Chondrocyte (in vitro differentiated cells): Measurements from ENCODE around the gene ADARB2. TPM values are rescaled to one million over a fixed set of nuclear protein-coding genes. Genes with fewer than 3 reads are reported as not detected.

Source experiments
- DNase-seq: peaks from one replicate; pipeline ENCODE4 v3.0.0; 2021; ENCODE audit warnings: mixed read lengths, low spot score
- H3K27ac Mint-ChIP-seq: one replicate; pipeline ENCODE4 v1.8.0; 2021; ENCODE audit warnings: mild to moderate bottlenecking, moderate library complexity, mixed read lengths; ENCODE audit not compliant: unreplicated experiment
- H3K27me3 Mint-ChIP-seq: 2 replicates; pipeline ENCODE4 v1.8.0; 2021; ENCODE audit warnings: low read depth, mixed read lengths
- H3K36me3 Mint-ChIP-seq: 2 replicates; pipeline ENCODE4 v1.8.0; 2021; ENCODE audit warnings: low read depth, mixed read lengths
- H3K4me1 Mint-ChIP-seq: 2 replicates; pipeline ENCODE4 v1.8.0; 2021; ENCODE audit warnings: low read depth, mild to moderate bottlenecking, mixed read lengths
- H3K4me3 Mint-ChIP-seq: one replicate; pipeline ENCODE4 v1.8.0; 2021; ENCODE audit warnings: mild to moderate bottlenecking, moderate library complexity, mixed read lengths; ENCODE audit not compliant: unreplicated experiment
- H3K9me3 Mint-ChIP-seq: 2 replicates; pipeline ENCODE4 v1.8.0; 2021; ENCODE audit warnings: low read depth, mixed read lengths
- total RNA-seq: library from RNA; stranded (reverse); gene quantifications from 3 replicates; pipeline ENCODE4 v1.2.1, GENCODE V29; 2021
- TF ChIP-seq, protein P1 (sequence below): fragments of 200-600 bp; sonication (generic); IDR thresholded peaks from 2 replicates; pipeline ENCODE4 v1.5.0; 2021; ENCODE audit warnings: antibody characterized with exemption, mild to moderate bottlenecking, moderate library complexity

Gene ADARB2
- total RNA-seq, 1 donor from 2014 or later: 3.3 TPM

DNA sequence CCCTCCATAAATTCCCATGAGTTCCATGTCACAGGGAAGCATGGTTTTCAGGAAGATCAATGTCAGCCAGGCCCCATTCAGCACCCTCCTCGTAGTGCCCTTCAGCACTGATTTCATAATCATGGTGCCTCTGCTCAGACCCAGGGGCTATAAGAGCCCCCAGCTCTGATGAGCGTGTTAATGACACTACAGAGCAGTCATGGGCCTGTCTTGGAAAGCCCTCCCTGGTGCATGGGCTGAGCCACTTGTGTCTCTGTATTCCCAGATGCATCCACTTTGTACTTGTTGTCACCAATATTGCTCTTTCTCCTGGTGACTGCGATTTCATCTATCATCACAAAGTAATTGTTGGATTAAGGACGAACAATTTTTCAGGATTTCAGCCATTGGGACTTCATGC, 154.6 kb downstream of the ADARB2 start:
- Mint-ChIP-seq H3K27me3 (peaks cover 6% of the 10 kb centered on the region), H3K27ac (no peak overlapping the region), H3K36me3 (peaks cover 2% of the 10 kb centered on the region), H3K9me3 (peaks cover 4% of the 10 kb centered on the region), H3K4me3 (no peak overlapping the region), H3K4me1 (peaks cover 5% of the 10 kb centered on the region)
- TF ChIP-seq, protein P1, sequence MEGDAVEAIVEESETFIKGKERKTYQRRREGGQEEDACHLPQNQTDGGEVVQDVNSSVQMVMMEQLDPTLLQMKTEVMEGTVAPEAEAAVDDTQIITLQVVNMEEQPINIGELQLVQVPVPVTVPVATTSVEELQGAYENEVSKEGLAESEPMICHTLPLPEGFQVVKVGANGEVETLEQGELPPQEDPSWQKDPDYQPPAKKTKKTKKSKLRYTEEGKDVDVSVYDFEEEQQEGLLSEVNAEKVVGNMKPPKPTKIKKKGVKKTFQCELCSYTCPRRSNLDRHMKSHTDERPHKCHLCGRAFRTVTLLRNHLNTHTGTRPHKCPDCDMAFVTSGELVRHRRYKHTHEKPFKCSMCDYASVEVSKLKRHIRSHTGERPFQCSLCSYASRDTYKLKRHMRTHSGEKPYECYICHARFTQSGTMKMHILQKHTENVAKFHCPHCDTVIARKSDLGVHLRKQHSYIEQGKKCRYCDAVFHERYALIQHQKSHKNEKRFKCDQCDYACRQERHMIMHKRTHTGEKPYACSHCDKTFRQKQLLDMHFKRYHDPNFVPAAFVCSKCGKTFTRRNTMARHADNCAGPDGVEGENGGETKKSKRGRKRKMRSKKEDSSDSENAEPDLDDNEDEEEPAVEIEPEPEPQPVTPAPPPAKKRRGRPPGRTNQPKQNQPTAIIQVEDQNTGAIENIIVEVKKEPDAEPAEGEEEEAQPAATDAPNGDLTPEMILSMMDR: no peak
- no peak for DNase-seq

DNA sequence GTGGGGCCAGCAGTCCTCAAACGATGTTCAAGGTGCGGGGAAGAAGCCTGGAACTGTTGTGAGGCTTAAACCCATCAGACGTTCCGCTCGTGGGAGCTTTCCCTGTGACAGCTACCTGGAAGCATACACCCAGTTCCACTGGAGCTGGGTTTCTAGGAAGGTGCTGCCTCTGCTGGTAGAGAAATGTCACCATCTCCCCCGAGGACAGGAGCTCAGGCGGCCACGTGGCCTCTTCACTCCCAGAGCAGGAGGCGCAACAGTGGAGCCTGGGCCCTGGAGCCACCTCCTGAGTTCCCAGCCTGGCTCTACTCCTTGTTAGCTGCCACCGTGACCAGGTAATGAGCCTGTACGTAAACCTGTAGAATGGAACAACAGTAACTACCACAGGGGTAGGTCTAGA, 156.1 kb downstream of the ADARB2 start:
- Mint-ChIP-seq H3K4me1 (peaks cover 5% of the 10 kb centered on the region), H3K36me3 (peaks cover 2% of the 10 kb centered on the region), H3K27ac (no peak overlapping the region), H3K4me3 (no peak overlapping the region), H3K9me3 (no peaks in the 10 kb centered on the region), H3K27me3 (peaks cover 6% of the 10 kb centered on the region)
- DNase-seq: no peak
- TF ChIP-seq, protein P1: no peak

DNA sequence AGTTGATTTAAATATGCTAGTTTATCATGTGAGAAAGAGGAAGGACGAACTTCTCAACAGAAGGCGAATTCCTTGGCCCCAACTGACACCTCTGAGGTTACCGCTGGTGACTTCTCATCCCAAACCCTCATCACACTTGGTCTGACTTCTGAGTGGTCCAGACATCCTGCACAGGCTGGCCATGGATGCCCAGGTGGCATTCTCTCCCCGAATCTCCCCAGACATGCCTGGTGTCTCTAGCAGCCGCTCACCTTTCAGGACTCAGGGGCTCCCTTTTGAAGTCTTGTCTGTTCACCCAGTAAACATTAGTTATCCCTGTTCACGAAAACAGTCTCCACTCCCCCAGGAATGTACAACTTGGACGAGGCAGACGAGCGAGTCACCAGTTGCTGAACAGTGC, 157.7 kb downstream of the ADARB2 start:
- H3K4me3 Mint-ChIP-seq: no peak overlapping the region
- peaks cover 5% of the 10 kb centered on the region for H3K4me1 Mint-ChIP-seq
- no peak for DNase-seq
- TF ChIP-seq, protein P1: no peak
- no peaks in the 10 kb centered on the region for H3K9me3 Mint-ChIP-seq
- peaks cover 2% of the 10 kb centered on the region for H3K36me3 Mint-ChIP-seq
- no peak overlapping the region for H3K27ac Mint-ChIP-seq
- H3K27me3 Mint-ChIP-seq: peaks cover 8% of the 10 kb centered on the region

- no peak for DNase-seq
- peaks cover 12% of the 10 kb centered on the region for H3K27me3 Mint-ChIP-seq
- TF ChIP-seq, protein P1: no peak
- H3K36me3 Mint-ChIP-seq: peaks cover 2% of the 10 kb centered on the region
- no peaks in the 10 kb centered on the region for H3K9me3 Mint-ChIP-seq
- no peak overlapping the region for H3K27ac Mint-ChIP-seq
- H3K4me1 Mint-ChIP-seq: peaks cover 5% of the 10 kb centered on the region
- H3K4me3 Mint-ChIP-seq: no peak overlapping the region
Measured at GRCh38 chr10:1579141-1579491, 158.2 kb downstream of the ADARB2 start.

- Mint-ChIP-seq H3K27ac (no peak overlapping the region), H3K4me3 (no peak overlapping the region), H3K36me3 (peaks cover under 1% of the 10 kb centered on the region), H3K9me3 (no peaks in the 10 kb centered on the region), H3K4me1 (peaks cover 5% of the 10 kb centered on the region), H3K27me3 (peaks cover 12% of the 10 kb centered on the region)
- TF ChIP-seq, protein P1: no peak
- DNase-seq: no peak
Measured at GRCh38 chr10:1578392-1579140, 158.8 kb downstream of the ADARB2 start.
